GM19328 (cell line): ENCODE measurements around the gene CD34.

ENCODE experiments used
- ATAC-seq: cut with Tn5 transposase; IDR thresholded peaks from one replicate; pipeline ENCODE4 v1.9.1; 2021; ENCODE audit warnings: mild to moderate bottlenecking, moderate library complexity; ENCODE audit not compliant: unreplicated experiment

CD34 gene

DNA sequence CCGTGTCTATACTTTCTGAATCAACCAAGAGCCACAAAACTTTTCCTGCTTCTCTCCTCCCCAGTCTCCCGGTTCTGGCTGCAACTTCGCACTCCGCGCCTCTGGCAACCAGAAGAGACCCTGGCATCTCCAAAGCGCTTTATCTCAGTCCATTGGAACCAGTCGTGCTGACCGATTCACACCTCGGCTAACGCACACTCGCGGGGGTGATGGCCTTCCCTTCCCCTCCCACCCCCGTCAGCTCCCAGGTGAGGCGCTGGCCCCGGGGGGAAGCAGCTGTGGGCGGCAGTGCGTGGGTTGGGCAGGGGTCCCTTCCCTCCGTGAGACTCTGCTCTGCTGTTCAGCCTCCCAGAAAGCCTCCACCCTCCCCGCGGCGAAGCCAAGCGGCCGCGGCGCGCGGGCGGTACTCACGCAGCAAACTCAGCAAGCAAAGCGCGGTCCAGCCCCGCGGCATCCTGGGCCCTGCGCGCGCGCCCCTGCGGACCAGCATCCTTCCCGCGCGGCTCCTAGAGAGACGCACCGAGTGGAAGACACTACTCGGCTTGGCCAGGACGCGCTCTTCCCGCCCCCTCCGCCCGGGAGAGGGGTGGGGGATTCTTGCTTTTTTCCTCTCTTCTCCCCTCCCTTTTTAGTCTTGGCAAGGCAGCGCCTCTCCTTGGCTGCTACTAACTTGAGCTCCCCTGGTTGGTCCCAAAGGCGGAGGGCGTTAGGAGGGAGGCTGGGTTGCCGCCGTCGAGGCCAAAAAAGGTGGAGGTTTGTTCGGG lies at the start of gene CD34:
Gene CD34, minus strand, starts transcription at position 535 of the 764 bp plus-strand sequence. Its CDS starts 45 bp downstream, at position 490.
- no peak for ATAC-seq

- ATAC-seq, result no peak
These were observed 49.4 kb upstream of the CD34 start for GRCh38 chr1:207960346-207960745.

- ATAC-seq, result no peak
These were observed 49.0 kb upstream of the CD34 start for GRCh38 chr1:207959910-207960309.

DNA sequence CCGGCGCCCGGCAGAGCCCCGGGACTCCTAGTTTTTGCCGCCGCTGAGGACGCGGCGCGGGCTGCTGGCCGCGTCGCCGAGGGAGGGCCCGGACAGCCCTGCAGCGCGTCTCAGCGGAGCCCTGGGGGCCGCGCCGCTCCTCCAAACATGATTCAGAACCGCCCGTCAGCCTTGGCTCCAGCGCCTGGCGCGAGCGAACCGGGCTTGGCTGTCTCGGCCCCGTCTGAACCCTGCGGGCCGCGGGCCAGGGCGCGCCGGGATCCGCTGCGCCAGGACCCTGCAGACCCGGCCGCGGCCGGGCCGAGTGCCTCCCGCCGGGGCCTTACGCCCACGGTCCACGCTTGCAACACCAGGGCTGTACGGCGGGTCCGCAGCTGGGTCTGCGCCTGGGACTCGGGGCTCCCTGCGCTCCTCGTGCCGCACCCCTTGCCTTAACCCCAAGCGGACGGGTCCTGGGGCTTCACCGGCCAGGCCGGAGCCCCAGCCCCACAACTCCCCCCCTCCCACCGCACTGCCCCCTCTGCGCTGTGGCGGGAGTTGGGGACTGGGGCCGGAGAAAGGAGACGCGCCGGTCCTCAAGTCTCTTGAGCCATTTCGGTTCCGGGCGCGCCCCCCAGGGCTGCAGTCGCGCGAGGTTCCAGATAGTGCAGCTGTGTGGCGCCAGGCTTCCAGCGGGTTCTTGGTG lies 48.4 kb upstream of the CD34 start:
- ATAC-seq, result no peak

DNA sequence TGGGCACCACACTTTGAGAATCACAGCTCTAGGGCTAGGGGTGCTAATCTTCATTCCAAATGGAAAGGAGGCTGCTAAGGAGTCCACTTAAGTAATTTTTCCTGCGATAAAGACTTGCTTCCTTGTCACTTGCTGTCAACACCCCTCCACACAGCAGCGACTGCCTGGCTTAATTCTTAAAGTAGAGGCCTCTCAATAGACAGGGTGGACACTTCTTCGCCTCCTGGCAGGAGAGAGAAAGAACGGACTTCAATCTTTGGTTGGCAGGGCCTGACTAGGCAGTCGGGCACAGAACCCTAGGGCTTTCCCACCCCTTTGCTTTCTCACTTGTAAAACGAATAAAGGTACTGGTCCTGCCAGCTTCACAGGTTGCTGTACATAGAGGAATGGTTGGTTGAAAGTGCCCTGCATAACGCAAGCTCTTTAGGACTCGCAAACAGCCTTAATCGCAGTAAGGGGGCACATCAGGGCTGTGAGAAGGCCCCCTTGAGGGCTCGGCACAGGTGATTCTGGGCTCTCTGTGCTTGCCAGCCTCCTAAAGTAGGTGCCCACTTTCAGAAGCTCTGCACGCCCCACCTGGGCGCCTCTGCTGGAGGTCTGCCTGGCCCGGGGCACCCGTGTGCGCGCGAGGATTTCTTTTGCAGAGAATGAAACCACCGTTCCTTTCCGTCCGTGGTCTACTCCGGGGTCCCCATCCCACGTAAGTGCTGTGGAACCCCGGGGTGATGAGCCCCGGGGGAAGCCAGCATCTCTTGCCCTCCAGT lies 47.6 kb upstream of the CD34 start:
- ATAC-seq, result no peak

DNA sequence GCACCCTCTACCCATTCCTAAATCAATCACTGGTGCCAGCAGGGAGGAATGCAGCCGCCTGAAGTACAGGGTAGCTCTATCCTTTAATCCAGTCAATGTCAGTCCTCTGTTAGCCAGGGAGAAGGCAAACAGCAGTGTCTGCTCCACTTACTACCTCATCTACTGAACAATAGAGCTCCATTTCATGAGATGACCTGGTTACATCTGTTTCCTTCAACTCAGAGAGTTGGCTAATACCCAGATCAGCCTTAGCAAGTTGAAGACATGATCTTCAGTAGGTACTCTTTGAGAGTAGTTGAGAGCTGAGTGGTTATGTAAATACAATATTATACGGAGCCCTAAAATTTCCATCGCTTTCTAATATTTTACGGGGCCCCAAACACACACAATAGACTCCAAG lies 46.1 kb upstream of the CD34 start:
- no peak for ATAC-seq

- no peak for ATAC-seq
These were observed 43.2 kb upstream of the CD34 start for GRCh38 chr1:207954104-207954503.

GRCh38 chr1:207952617-207953542 lies 42.0 kb upstream of the CD34 start:
- ATAC-seq, result no peak

- no peak for ATAC-seq
These were observed 40.7 kb upstream of the CD34 start for GRCh38 chr1:207951652-207952051.

GRCh38 chr1:207950750-207951149 lies 39.8 kb upstream of the CD34 start:
- no peak for ATAC-seq

DNA sequence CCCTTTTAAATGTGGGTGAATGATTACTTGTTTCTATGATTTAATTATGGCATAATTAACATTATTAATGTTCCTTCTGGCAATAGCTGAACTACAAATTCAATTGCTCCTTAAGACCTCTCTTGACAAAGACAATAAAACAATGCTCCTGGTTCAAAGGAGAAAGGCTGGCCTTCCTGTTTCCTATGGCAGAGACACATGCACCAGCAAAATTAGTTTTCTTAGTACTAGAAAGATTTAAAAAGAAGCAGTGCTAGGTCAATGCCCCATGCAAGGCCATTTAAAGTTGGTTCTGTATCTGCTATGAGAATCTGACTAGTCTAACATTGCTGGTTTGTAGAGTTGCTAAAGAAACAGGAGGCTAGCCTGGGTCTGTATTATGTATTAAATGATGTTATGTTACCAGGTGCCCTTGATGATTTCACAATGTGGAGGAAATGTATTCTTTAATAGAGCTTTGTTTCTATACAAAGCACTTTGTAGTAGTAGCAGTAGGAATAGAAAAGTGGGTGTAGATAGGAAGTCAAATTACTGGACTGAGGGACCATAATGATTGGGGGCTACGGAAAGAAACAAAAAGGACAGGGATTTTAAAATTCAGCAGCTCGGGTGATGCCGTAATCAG lies 38.8 kb upstream of the CD34 start:
- ATAC-seq, result no peak

GRCh38 chr1:207948536-207949250 lies 37.8 kb upstream of the CD34 start:
- no peak for ATAC-seq

DNA sequence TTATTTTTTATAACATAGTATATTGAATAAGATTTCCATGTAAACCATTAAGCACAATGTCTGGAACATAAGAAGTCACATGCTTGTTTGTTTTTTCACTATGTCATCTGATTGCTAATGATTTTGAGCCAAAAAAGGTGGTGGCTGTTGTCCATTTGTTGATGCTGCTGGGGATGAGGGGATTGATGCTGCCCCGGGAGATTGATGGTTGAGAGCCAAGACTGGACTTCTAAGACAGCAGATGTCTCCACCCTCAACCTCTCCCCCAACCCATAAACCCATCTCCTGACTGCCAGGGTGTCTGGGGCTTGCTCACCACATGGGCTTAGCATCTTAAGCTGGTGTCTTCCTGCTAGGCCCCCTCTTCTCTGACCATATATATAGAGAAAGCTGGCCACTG lies 35.8 kb upstream of the CD34 start:
- ATAC-seq, result no peak

GRCh38 chr1:207944571-207944970 lies 33.6 kb upstream of the CD34 start:
- no peak for ATAC-seq

GRCh38 chr1:207942337-207942741 lies 31.4 kb upstream of the CD34 start:
- ATAC-seq, result peak; percentile 55

- no peak for ATAC-seq
These were observed 30.7 kb upstream of the CD34 start for GRCh38 chr1:207941665-207942064.

- no peak for ATAC-seq
These were observed 27.1 kb upstream of the CD34 start for GRCh38 chr1:207938016-207938415.

- ATAC-seq, result no peak
These were observed 26.3 kb upstream of the CD34 start for GRCh38 chr1:207937204-207937603.

GRCh38 chr1:207935166-207935583 lies 24.2 kb upstream of the CD34 start:
- ATAC-seq, result peak; percentile 90
